NCI-H2107 treated with DMSO at 0.1 percent for 48 hours (cell line): ENCODE measurements around the gene PCDH18.
"Not testable (repeated sequence)": the region's sequence is repeated elsewhere in the genome, so short reads cannot be mapped to it uniquely, and the experiment has no call there.

ENCODE experiments used
- DNase-seq: peaks from one replicate; lab custom pipeline; 2025; ENCODE audit not compliant: unreplicated experiment; lab: John Stamatoyannopoulos, UW

Gene PCDH18

DNA sequence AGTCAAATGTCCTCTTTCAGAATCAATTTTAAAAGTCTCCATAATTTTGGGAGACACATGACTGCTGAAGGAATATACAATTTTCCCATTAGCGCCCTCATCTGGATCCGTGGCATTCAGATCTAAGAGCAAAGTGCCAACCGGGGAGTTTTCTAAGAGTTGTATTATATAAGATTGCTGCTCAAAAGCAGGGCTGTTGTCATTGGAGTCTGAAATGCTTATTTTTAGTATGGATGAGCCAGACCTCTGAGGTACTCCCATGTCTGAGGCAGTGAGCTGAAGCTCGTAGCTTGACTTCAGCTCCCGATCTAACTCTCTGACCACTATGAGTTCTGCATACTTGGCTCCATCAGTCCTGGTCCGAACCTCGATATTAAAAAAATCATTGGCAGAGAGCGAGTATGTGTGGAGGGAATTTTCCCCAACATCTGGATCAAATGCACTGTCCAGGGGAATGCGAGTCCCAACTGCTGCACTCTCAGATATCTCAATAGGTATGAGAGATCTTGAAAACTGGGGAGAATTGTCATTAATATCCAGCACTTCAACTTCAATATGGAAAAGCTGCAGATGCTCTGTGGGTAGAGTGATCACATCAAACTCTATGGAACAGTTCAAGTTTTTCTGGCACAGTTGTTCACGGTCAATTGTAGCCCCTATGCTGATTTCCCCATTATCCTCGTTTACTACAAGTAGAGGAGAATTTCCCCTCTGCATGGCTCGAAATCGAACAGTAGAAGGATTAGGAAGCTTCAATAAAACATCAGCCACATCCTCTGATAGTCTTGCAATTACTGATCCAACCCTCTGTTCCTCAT, 917 bp downstream of the PCDH18 start:
- no peak for DNase-seq

GRCh38 chr4:137530176-137530575, 2.1 kb downstream of the PCDH18 start:
- DNase-seq, result no peak

- no peak for DNase-seq
These were observed 2.9 kb downstream of the PCDH18 start for GRCh38 chr4:137529432-137529831.

- DNase-seq, result no peak
These were observed 3.6 kb downstream of the PCDH18 start for GRCh38 chr4:137528673-137529072.

GRCh38 chr4:137526681-137527080, 5.6 kb downstream of the PCDH18 start:
- DNase-seq, result no peak

- DNase-seq, result no peak
These were observed 7.4 kb downstream of the PCDH18 start for GRCh38 chr4:137524725-137525369.

GRCh38 chr4:137523329-137523728, 9.0 kb downstream of the PCDH18 start:
- no peak for DNase-seq

GRCh38 chr4:137521053-137521452, 11.2 kb downstream of the PCDH18 start:
- DNase-seq, result no peak

GRCh38 chr4:137519406-137519805, 12.9 kb downstream of the PCDH18 start:
- DNase-seq, result no peak

DNA sequence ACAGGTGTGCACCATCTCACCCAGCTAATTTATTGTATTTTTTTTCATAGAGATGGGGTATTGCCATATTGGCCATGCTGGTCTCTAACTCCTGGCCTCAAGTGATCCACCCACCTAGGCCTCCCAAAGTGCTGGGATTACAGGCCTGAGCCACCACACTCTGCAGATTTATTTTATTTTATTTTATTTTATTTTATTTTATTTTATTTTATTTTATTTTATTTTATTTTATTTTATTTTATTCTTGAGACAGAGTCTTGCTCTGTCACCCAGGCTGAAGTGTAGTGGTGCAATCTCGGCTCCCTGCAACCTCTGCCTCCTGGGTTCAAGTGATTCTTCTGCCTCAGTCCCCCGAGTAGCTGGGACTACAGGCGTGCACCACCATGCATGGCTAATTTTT, 15.0 kb downstream of the PCDH18 start:
- DNase-seq, result not testable (repeated sequence)

DNA sequence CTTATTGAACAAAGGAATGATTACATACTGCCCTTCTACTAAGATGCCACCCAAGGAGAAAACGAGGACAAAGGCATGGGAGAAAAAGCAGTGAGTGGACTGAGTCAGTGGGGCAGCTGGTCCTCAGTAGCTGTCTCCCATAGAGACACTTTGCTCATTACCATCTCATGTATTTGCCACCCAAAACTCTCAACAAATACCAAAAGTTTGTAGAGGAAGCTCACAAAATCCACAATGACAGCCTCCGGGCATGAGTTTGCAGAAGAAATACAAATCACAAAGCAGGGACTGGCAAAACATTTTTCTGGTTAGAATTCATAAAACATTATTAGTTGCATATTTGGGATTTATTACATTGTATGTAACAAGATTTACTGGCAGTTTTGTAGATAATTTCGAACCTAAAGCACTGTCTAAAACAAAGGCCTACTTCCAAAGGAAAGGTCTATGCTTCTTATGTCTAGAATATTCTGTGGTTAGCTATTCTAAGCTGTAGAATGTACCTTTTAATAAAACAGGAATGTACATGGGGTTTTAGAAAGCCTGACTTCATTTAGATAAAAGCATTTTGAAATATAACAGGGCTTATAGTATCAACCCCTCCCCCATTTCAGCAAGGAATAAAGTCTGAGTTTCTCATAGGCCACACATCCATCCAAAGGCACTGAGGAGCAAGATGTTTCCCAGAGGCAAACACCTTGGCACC, 17.7 kb downstream of the PCDH18 start:
- no peak for DNase-seq

GRCh38 chr4:137510557-137511265, 21.6 kb downstream of the PCDH18 start:
- DNase-seq, result no peak

GRCh38 chr4:137509855-137510282, 22.4 kb downstream of the PCDH18 start:
- no peak for DNase-seq

- DNase-seq, result no peak
These were observed 29.8 kb downstream of the PCDH18 start for GRCh38 chr4:137502339-137503129.

- DNase-seq, result not testable (repeated sequence)
These were observed 36.0 kb downstream of the PCDH18 start for GRCh38 chr4:137496267-137496666.

GRCh38 chr4:137495578-137495977, 36.7 kb downstream of the PCDH18 start:
- no peak for DNase-seq

DNA sequence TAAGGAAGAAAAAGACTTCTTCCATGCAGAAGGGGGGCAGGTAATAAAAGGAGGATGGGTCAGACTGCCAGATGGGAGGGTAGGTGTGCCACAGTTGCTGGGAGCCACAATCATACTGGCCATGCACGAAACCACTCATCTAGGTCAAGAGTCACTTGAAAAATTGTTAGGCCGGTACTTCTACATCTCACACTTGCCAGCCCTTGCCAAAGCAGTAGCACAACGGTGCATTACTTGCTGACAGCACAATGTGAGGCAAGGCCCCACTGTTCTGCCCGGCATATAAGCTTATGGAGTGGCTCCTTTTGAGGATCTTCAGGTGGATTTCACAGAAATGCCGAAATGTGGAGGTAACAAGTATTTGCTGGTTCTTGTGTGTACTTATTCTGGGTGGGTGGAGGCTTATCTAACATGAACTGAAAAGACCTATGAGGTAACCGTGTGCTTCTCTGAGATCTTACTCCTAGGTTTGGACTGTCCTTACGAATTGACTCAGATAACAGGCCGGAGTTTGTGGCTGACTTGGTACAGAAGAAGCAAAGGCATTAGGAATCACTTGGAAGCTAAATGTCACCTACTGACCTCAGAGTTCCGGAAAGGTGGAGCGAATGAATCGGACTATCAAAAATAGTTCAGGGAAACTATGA, 48.9 kb downstream of the PCDH18 start:
- DNase-seq, result not testable (repeated sequence)

- not testable (repeated sequence) for DNase-seq
These were observed 52.6 kb downstream of the PCDH18 start for GRCh38 chr4:137479657-137480056.

GRCh38 chr4:137476345-137476744, 55.9 kb downstream of the PCDH18 start:
- no peak for DNase-seq
